Jurkat, Clone E6-1 (cell line): ENCODE results near the gene ARMC9.

ENCODE experiments used
- DNase-seq: peaks from one replicate; pipeline ENCODE4 v3.0.0-alpha.2; 2011; ENCODE audit warnings: low read depth, low spot score
- H3K4me3 ChIP-seq: 2 replicates; pipeline ENCODE4 v1.5.1; 2011; ENCODE audit warnings: mild to moderate bottlenecking, low read length, control low read depth, moderate library complexity

Gene ARMC9

DNA sequence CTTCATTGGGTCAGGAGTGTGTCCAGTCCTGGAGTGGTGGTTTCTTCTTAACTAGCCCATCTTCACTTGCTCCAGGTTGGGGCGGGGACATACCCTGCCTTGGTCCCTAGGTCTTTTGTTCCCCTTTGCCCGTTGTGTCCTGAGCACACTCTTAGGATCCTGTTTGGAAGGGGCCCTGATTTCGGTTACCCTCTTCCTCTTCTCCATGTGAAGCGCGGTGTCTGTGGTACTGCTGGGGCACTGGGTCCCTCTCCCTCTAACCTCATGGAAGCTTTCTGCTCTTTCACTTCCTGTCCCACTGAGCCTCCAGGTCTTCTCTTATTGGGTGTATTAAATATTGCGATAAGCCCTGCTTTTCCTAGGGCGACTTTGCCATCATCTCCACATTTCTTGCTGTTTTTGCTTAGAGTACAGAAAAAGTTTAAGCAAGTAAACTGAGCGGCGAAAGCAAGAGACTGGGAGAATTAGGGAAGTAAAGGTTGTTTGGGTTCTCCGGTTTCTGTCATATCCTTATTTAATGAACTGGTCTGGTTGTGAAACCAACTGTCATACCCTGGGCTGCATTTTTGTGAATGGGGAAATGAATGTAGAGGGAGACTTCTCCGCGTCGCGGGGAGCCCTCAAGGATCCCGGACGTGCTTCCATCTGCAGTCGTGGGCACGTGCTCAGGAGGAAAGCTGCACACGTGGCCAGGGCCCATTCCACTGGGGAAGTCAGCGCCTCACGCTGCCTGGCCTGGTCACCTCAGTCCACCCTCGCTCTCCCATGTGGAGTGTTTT is 123.3 kb downstream of the ARMC9 start:
- no peak for DNase-seq
- H3K4me3 ChIP-seq, result no peak overlapping the region

DNA sequence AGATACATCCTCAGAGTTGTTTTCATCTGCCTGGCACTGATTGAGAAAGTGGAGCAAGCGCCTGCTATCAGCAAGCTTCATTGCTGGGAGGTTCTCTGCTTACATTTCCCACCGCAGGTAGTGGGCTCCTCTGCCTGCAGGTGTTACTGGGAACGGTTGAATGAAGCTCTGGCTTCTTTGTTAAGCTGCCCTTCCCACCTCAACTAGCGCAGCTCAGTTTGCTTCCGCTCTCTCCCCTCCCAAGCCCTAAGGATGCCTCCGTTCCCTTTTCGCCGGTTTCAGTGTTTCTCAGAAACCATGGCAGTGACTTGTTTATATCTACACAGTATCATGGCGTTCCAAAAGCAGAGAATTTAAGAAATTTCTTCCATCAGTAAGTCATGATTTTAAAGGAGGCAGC is 124.9 kb downstream of the ARMC9 start:
- no peak for DNase-seq
- H3K4me3 ChIP-seq, result no peak overlapping the region

- no peak for DNase-seq
- H3K4me3 ChIP-seq, result no peak overlapping the region
These were observed 127.4 kb downstream of the ARMC9 start for GRCh38 chr2:231325826-231326225.

GRCh38 chr2:231326404-231326803 is 128.0 kb downstream of the ARMC9 start:
- H3K4me3 ChIP-seq, result no peak overlapping the region
- DNase-seq, result no peak

GRCh38 chr2:231330311-231330710 is 131.9 kb downstream of the ARMC9 start:
- H3K4me3 ChIP-seq, result no peak overlapping the region
- DNase-seq, result no peak

- no peak for DNase-seq
- H3K4me3 ChIP-seq, result no peak overlapping the region
These were observed 133.1 kb downstream of the ARMC9 start for GRCh38 chr2:231331533-231331932.

DNA sequence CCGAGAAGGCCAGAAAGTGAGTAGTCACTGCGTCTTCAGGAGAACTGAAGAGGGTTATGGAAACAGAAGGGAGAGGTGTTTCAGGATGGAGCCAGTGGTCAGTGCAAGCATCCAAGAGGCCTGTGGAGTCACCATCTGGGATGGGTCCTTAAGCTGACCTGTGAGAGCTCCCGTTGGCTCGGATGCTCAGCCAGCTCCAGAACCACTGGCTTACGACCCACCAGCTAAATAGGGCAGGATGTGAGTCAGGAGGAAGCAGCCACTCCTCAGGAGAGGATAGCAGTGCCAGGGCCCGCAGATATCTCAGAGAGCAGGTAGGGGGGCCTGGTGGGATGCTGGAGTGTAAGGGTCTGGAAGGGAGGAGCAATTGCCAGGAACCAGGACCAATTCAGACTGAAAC is 134.0 kb downstream of the ARMC9 start:
- H3K4me3 ChIP-seq, result no peak overlapping the region
- no peak for DNase-seq

DNA sequence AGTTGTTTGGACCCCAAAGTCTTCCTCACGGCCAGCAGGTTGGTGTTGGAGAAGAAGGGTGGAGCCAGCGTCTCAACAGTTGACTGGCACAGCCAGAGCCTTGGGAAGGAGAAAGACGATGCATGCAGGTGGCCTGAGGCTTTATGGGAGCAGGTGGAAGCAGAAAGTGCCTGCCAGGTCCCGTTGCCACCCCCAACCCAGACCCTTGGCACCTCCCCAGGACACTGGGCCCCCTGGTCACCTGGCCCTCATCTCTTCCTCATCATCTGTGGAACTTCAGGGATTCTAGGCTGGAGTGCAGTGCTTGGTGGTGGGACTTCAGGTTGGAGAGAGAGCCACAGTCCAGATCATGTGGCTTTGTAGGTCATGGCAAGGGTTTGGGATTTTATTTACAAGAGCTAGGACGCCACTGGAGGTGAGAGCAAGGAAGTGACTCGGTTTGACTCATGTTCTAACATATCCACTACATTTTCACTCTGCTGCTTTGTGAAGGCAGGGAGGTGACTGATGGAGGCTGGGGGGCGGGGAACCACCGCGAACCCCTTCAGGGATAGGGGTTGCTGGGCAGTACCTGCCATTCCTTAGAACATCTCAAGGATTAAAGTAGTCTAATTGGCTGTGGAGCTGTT is 134.6 kb downstream of the ARMC9 start:
- H3K4me3 ChIP-seq, result no peak overlapping the region
- no peak for DNase-seq

- DNase-seq, result no peak
- no peak overlapping the region for H3K4me3 ChIP-seq
These were observed 135.9 kb downstream of the ARMC9 start for GRCh38 chr2:231334179-231334930.

DNA sequence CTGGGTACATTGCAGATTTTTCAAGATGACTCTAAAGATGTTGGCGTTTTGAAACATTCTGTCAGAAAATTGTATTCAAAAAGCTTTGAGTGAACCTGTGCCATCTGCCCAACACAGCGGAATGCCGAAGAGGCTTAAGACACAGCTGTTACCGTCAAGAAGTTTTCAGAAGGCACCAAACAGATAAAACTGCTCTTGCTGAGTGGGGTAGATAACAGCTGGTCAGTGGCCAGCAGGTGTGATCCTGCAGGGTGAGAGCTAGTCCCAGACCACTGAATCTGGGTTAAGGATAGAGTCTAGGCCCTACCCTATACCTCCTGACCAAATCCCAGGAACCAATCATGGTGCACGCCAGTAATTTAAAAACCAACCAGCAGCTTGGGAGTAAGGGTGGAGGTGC is 136.6 kb downstream of the ARMC9 start:
- H3K4me3 ChIP-seq, result no peak overlapping the region
- DNase-seq, result no peak

DNA sequence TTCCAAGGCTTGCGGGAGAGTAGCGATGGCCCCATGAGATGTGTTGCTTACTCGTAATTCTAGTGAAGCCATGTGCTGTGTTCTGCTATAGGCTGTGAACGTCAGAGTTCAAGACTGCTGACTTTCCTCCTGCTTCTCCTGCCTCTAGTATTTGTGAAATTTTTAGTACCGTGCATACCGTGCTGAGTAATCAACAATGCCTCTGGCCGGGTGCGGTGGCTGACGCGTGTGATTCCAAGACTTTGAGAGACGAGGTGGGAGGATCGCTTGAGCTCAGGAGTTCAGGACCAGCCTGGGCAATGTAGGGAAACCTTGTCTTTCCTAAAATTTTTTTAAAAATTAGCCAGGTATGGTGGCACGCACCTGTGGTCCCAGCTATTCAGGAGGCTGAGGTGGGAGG is 137.2 kb downstream of the ARMC9 start:
- H3K4me3 ChIP-seq, result no peak overlapping the region
- DNase-seq, result no peak

DNA sequence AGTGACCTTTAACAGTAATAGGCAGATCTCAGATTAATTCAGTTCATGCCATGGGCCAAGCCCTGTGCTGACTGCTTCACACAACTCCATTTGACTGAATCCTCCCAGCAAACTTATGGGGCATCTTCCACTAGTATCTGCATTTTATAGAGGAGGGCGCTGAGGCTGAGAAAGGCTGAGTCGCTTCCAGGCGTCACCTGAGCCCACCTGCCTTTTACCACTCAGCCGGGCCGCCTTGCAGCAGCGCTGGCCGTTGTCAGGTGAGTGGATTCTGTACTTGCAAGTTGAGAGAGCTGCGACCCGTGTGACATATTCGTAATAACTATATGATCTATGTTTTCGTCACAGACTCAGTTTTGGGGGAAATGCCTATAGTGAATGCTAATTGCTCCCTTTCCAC is 137.8 kb downstream of the ARMC9 start:
- no peak for DNase-seq
- no peak overlapping the region for H3K4me3 ChIP-seq

DNA sequence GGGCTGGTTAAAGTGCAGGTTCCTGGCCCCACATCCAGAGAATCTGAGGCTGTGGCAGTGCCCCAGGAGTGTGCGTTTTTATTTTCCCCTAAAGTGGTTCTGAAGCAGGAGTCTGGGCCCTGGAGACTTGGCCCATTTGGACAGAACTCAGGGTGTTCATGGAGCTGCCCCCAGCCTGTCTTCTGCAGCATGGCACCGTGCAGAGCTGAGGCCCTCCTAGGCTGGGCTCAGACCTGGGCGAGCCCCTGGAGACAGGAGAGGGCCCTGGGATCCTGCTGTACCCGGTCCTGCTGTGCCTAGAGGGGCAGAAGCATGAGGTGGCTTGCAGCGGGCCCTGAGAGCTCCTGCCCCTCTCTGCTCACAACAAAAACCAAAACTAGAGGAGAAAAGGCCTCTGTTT is 138.3 kb downstream of the ARMC9 start:
- H3K4me3 ChIP-seq, result no peak overlapping the region
- no peak for DNase-seq

DNA sequence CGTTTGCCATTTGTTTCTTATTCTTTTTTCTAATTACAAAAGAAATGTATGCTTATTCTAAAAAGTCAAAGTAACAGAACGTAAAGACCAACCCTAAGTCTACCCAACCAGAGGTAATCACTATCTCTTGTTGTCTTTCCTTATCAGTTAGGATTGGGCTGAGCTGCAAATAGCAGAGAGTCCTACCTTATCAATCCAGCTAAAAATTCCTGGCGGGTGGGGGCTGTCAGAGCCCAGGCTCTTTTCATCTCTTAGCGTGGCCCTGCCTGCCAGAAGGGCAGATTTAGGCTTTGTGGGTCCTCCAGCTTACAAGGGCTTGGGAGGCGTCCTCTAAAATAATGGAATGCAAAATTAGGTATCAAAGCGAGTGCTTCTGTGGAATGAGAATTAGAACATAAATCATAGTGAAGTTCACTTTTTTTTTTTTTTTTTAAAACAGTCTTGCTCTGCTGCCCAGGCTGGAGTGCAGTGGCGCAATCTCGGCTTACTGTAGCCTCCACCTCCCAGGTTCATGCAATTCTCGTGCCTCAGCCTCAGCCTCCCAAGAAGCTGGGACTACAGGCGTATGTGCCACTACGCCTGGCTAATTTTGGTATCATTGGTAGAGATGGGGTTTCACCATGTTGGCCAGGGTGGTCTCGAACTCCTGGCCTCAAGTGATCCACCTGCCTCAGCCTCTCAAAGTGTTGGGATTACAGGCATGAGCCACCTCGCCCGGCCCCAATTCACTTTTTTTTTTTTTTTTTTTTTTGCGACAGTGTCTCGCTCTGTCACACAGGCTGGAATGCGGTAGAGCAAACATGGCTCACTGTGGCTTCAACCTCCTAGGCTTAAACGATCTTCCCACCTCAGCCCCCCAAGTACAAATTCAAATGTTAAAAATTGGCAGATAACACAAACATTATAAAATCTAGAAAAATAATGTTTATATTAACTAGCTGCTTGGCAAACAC is 139.7 kb downstream of the ARMC9 start:
- no peak for DNase-seq
- no peak overlapping the region for H3K4me3 ChIP-seq

DNA sequence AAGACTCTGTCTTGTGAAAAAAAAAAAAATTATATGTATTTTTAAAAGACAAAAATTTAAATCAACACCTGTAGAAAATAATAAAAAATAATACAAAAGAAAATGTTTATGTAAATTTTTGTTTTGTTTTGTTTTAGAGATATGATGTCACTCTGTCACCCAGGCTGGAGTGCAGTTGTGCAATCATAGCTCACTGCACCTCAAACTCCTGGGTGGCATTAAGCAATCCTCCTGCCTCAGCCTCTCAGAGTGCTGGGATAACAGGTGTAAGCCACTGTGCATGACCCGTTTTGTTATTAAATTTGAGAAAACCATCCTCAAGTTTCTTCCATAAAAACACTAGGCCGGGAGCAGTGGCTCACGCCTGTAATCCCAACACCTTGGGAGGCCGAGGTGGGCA is 140.9 kb downstream of the ARMC9 start:
- no peak for DNase-seq
- no peak overlapping the region for H3K4me3 ChIP-seq

GRCh38 chr2:231341100-231341499 is 142.7 kb downstream of the ARMC9 start:
- H3K4me3 ChIP-seq, result no peak overlapping the region
- DNase-seq, result no peak

DNA sequence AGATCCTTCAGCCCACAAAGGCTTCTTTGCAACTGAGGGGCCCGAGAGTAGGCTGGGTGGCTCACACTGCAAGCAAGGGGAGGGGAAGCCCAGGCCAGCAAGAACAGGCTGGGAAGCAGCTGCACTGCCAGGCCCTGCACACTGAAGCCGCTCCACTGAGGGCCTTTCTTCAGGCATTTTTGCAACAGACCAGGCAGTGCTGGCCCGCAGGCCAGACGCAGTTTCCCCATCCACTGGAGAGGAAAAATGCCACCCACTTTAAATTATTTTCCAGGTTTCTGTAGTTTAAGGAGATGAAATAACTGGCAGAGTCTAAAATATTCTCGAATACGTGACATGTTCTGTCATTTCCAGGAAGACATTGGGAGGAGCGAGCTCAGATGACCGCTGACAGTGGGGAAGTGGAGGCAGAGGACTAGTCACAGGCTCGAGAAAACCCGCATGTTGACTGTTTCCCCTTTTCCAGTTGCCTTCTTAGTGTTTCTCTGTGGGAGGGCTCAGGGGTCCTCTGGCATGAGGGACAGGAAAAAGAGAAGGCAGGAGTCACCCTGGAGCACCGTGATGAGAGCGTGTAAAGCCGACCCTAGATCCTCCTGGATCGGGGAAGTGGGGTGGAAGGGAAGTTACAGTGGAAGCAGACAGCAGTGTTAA is 143.8 kb downstream of the ARMC9 start:
- DNase-seq, result no peak
- no peak overlapping the region for H3K4me3 ChIP-seq

DNA sequence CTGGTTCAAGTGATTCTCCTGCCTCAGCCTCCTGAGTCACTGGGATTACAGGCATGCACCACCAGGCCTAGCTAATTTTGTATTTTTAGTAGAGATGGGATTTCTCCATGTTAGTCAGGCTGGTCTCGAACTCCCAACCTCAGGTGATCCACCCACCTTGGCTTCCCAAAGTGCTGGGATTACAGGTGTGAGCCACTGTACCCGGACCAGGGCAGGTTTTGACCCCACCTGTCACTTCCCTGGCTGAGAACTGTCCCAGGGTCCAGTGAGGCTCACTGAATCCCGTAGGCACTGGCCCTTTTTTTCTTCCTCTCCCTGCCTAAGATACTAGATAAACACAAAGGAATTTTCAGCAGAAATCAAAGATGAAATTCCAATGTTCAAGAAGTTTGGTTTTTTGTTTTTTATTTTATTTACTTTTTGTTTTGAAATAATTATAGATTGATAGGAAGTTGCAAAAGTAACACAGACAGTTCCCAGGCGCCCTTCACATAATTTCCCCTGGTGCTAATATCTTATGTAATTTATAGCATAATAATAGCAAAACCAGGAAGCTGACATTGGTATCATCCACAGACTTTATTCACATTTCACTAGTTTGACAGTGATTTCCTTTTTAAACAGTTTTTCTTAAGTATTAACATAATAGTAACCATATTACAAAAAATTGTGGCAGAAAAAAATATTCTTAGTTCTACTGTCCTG is 144.7 kb downstream of the ARMC9 start:
- no peak overlapping the region for H3K4me3 ChIP-seq
- no peak for DNase-seq
